Muscle layer of duodenum (tissue), 2 donors: ENCODE measurements around the gene C1orf122.

ENCODE experiments used
- H3K27ac ChIP-seq: one replicate; pipeline ENCODE4 v1.7.0; 2013; ENCODE audit warnings: mild to moderate bottlenecking, low read length
- H3K27me3 ChIP-seq: one replicate; pipeline ENCODE4 v1.7.0; 2013; ENCODE audit warnings: low read depth, mild to moderate bottlenecking, control low read depth, low read length
- H3K36me3 ChIP-seq, 2 donors: one replicate each; pipeline ENCODE4 v1.7.0; 2013; ENCODE audit warnings: low read length in 2 of 2, control low read depth in 1 of 2, mild to moderate bottlenecking in 1 of 2; ENCODE audit not compliant: insufficient read depth in 2 of 2, control insufficient read depth in 1 of 2
- H3K4me1 ChIP-seq, 2 donors: one replicate each; pipeline ENCODE4 v1.7.0; 2013; ENCODE audit warnings: low read length in 2 of 2, mild to moderate bottlenecking in 2 of 2, control low read depth in 1 of 2, moderate library complexity in 1 of 2; ENCODE audit not compliant: insufficient read depth in 2 of 2, control insufficient read depth in 1 of 2
- H3K4me3 ChIP-seq, 2 donors: one replicate each; pipeline ENCODE4 v1.7.0; 2013; ENCODE audit warnings: low read length in 2 of 2, low read depth in 1 of 2, mild to moderate bottlenecking in 1 of 2
- H3K9me3 ChIP-seq, 2 donors: one replicate each; pipeline ENCODE4 v1.7.0; 2013; ENCODE audit warnings: low read length in 2 of 2, control low read depth in 1 of 2, mild to moderate bottlenecking in 1 of 2; ENCODE audit not compliant: control insufficient read depth in 1 of 2
- donor health status: healthy.

Gene C1orf122

GRCh38 chr1:37849480-37849879 lies 41.9 kb downstream of the C1orf122 start:
- no peaks in the 10 kb centered on the region for H3K9me3 ChIP-seq
- H3K4me1 ChIP-seq, result peaks cover 12 to 26% of the 10 kb centered on the region in 2 donors
- H3K4me3 ChIP-seq, result no peak overlapping the region
- no peak overlapping the region for H3K27ac ChIP-seq
- H3K27me3 ChIP-seq, result no peaks in the 10 kb centered on the region
- peaks cover 5 to 8% of the 10 kb centered on the region in 2 donors for H3K36me3 ChIP-seq

- H3K9me3 ChIP-seq, result no peaks in the 10 kb centered on the region
- H3K36me3 ChIP-seq, result peaks cover 5 to 14% of the 10 kb centered on the region in 2 donors
- no peak overlapping the region for H3K4me3 ChIP-seq
- no peak overlapping the region for H3K27ac ChIP-seq
- H3K27me3 ChIP-seq, result no peaks in the 10 kb centered on the region
- H3K4me1 ChIP-seq, result peaks cover 12 to 29% of the 10 kb centered on the region in 2 donors
Observed at GRCh38 chr1:37850352-37850955, 42.9 kb downstream of the C1orf122 start.

GRCh38 chr1:37851262-37851661 lies 43.7 kb downstream of the C1orf122 start:
- Histone ChIP-seq H3K36me3 (peaks cover 5 to 11% of the 10 kb centered on the region in 2 donors), H3K27ac (no peak overlapping the region), H3K4me3 (no peak overlapping the region), H3K27me3 (no peaks in the 10 kb centered on the region), H3K9me3 (no peaks in the 10 kb centered on the region), H3K4me1 (peaks cover 12 to 31% of the 10 kb centered on the region in 2 donors)

GRCh38 chr1:37851782-37852210 lies 44.2 kb downstream of the C1orf122 start:
- H3K27me3 ChIP-seq, result no peaks in the 10 kb centered on the region
- no peaks in the 10 kb centered on the region for H3K9me3 ChIP-seq
- no peak overlapping the region for H3K27ac ChIP-seq
- no peak overlapping the region for H3K4me3 ChIP-seq
- peaks cover 5 to 11% of the 10 kb centered on the region in 2 donors for H3K36me3 ChIP-seq
- peaks cover 11 to 35% of the 10 kb centered on the region in 2 donors for H3K4me1 ChIP-seq

GRCh38 chr1:37853157-37853556 lies 45.6 kb downstream of the C1orf122 start:
- Histone ChIP-seq H3K36me3 (peaks cover 11 to 18% of the 10 kb centered on the region in 2 donors), H3K27ac (no peak overlapping the region), H3K4me3 (no peak overlapping the region), H3K4me1 (peaks cover 10 to 34% of the 10 kb centered on the region in 2 donors), H3K9me3 (no peaks in the 10 kb centered on the region), H3K27me3 (no peaks in the 10 kb centered on the region)

GRCh38 chr1:37854406-37854805 lies 46.8 kb downstream of the C1orf122 start:
- Histone ChIP-seq H3K4me1 (peaks cover 16 to 42% of the 10 kb centered on the region in 2 donors), H3K9me3 (no peaks in the 10 kb centered on the region)

More at GRCh38 chr1:37854406-37854805, 46.8 kb downstream of the C1orf122 start:
- Histone ChIP-seq H3K4me3 (no peak overlapping the region), H3K36me3 (peaks cover 11 to 18% of the 10 kb centered on the region in 2 donors), H3K27me3 (no peaks in the 10 kb centered on the region), H3K27ac (no peak overlapping the region)
